GM10847 (cell line): ENCODE data around the gene AUTS2.

Experiments
- POLR2A ChIP-seq: IDR thresholded peaks from 2 replicates; pipeline ENCODE4 v1.6.1; 2011; ENCODE audit not compliant: insufficient read length; ENCODE audit errors: extremely low read depth

The AUTS2 gene

DNA sequence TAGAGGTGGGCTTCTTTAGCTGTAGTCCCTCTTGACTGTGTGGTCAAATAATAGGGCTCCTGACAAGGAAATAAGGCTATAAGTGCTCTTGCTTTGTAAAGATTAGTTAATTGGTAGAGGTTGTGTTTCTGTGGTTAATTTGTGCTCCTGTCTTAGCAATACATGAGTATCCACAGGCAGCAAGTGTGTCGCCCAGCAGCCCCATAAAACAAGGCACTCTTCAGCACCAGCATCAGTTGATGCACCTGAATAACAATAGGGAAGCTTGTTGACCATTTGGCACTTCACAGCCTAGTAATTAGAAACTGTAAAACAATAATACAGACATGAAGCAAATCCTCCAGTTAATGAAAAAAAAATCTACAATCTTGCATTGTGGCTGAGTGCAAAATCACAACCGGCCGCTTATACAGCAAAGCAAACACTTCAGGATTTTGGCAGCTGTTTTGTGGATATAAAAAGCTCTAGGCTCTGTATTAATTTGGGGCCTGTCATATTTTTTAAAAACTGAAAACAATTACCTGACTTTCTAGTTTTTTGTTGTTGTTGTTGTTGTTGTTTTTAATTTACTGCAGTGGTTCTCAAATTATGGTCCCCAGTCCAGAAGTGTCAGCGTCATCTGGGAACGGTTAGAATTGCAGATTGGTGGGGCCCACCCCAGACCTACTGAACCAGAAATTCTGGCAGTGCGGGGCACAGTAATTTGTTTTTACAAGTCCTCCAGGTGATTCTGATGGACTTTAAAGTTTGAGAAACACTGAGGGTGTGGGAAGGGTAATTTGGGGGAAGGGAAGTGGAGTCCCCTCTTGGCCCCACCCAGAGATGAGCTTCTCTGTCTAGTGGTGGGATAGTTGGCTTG is 56.8 kb downstream of the AUTS2 start:
- TF ChIP-seq POLR2A = no peak

DNA sequence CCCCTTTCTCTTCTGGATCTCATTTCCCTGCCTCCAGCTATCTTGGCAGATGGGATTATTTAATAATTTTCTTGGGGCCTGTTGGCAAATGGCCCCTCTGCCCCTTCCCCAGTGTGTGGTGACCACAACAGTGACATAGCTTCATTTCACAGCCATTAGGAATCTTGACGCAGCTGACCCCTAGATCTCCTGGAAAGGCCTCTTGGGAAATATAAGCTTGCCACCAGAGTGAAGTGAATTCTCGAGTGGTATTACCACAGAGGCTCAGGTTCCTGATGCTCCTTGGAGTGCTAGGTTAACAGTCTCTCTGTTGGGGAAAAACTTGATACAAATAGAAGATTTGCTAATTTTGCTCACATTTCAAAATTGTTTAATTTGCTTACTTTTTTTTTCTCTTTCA is 57.8 kb downstream of the AUTS2 start:
- TF ChIP-seq POLR2A = no peak

DNA sequence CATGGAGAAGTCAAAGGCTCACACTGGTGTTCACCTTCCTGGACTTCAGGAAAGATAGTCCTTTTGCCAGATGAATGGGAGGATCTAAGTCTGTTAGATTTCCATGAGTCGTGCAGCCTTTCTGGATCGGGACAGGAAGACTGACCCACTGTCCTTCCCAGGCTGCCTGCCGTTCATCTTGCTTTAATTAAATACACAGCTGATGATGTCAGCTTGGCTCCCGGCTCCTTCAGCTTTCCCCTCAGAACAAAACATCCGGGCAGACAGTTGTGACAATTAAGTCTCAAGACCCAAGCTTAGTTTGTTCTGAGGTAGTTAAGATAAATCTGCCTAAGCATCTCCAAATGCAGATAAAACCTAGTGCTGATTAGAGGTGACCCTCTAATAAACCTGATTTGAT is 58.6 kb downstream of the AUTS2 start:
- no peak for TF ChIP-seq POLR2A

DNA sequence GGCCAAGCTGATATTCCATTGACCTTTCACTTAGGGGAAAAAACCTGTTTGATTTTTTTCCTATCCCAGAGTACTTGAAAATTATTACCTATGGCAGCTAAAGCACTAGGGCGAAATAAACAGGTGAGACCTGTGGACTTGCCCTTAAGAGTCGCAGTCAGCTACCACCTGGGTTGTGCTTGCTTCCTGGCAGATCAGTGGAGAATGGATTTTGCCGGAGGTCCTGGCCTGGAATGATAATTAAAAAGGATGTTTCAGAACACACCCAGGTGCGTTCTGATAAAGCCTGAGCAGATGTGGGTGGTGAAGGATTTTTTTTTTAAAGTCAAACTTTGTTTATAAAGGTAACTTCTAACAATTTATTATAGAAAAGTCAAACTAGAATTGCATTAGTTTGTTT is 59.1 kb downstream of the AUTS2 start:
- no peak for TF ChIP-seq POLR2A

DNA sequence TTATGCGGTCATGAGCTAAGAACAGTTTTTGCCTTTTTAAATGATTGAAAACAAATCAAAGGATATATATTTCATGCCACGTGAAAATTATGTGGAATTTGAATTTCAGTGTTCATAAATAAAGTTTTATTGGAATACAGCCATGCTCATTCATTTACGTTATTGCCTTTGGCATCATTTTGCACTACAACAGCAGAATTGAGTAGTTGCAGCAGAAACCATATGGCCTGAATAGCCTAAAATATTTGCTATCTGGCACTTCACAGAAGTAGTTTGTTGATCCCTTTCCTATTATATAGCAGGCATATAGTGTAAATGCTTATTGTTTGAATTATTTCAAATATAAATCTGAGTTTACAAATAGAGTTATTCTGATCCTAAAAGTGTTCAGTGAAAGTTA is 59.7 kb downstream of the AUTS2 start:
- TF ChIP-seq POLR2A = no peak

DNA sequence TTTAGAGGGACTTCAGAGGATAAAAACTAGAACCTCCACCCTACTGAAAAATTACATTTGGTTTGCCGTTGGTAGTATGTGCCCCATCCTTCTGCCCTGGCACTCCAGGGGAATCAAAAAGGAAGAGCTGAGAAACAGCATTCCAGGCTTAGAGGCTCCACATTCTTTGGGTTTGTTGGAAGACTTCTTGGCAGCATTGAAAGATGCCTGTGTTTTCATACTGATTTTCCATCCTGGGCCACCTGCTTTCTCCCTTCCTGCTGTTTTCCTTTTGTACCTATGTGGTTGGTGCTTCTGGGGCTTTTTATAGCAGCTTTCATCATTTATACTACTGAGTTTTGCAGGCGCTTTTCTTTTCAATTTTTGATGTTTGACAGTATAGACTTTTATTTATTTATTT is 61.7 kb downstream of the AUTS2 start:
- TF ChIP-seq POLR2A = no peak

DNA sequence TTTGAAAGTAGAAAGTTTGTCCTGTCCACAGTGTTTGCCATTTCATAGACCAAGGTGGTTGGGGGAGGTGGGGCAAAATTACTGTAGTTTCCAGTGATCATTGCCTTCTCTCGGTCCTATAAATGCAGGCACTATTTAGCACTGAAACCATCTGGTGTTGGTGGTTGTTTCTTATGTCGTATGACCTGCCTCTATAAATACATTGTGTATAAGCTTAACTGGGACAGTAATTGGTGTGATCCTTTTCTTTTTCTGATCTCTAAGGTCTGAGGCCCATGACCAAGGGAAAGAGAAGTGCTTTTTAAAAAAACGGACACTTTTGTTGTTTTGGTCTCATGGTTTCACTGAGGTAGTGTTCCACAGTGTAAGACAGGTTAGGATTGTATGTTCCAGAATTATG is 63.1 kb downstream of the AUTS2 start:
- TF ChIP-seq POLR2A = no peak

DNA sequence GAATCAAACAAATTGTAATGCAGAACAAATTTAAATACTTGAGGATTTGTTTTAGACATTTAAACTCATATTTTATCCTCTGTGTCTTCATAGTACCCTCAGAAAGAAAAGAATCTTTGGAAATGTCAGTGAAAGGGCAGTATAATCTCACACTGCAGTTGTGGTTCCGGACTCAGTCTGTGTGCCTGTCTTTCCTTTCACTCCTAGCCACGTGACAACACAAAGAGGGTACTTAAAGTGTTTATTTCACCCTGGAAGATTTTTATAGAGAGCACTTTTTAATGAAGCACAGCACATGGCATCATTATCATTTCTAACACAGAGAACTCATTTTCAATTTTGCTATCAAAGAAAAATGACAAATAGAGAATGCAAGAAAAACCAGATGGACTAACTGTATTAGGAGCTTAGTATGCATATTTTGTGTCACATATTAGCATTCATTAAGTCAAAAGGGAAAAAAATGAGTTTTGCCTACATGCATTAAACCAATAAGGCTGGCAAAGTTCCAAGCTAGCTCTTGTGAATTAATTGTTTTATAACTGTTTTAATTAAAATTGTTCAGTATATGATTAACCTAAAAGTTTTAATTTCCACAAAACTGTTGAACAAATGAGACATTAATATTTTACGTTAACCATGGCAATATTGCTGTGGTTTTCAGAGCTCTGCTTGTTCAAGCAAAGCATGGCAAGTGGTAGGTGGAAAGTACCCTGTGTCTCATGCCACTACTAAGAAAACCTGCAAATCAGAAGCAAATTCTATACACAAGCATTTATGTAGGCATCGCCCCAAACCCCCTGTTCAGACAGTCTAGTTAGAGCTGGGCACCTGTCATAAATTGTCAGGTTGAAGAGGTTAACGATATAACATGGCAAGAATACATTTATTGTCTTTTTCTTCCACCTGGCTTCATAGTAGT is 65.9 kb downstream of the AUTS2 start:
- no peak for TF ChIP-seq POLR2A

DNA sequence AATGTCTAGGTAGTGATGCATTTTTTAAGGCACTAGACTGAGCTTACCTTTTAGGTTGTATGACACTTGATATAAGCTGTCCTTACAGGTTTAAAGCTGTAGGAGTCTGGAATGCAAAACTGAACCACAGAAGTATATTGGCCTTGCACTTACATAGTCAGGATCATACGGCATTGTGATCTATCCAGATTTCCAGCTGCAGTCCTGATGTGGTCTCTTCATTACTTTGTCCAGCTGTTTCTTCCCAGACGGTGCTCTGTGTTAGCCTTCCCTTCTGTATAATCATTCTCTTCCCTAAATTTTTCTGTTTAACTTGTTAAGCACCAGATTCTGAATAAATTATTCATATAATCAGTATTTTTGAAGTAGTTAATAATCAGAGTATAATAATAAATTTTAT is 67.1 kb downstream of the AUTS2 start:
- no peak for TF ChIP-seq POLR2A

DNA sequence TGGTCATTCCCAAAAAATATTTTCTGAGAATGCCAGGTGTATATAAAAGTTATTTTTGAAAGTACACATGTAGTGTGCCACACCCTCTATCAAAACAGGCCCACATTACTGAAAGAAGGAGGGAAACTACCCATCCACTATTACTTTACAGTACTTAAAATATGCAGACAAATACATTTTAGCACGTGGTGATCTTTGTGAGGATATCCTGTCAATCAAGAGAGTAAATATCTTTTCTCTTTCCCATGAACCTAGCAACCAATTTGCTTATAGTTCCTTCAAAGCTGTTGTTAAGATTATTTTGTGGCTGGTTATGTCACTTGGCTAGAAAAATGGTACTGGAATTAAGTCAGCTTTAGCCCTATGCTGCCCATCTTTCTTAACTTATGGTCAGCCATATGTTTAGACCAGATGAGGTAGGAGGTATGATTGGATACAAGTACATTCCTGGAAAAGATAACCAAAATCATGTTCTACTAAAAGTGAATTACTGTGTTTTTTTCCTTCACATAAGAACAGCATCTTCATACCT is 70.1 kb downstream of the AUTS2 start:
- TF ChIP-seq POLR2A = no peak

DNA sequence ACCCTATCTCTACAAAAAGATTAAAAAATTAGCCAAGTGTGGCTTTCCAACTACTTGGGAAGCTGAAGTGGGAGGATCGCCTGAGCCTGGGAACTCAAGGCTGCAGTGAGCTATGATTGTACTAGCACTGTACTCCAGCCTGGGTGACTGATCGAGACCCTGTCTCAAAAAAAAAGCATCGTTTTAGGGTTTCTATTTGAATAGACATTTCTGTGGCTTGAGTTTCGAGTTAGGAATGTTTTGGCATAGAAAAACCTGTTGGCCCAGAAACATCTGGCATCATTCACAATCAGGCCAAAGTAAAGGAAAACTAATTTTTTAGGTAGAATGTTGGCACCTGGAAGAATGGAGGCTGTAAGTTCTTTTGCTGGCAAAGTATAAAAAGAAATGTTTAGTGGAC is 72.4 kb downstream of the AUTS2 start:
- no peak for TF ChIP-seq POLR2A

DNA sequence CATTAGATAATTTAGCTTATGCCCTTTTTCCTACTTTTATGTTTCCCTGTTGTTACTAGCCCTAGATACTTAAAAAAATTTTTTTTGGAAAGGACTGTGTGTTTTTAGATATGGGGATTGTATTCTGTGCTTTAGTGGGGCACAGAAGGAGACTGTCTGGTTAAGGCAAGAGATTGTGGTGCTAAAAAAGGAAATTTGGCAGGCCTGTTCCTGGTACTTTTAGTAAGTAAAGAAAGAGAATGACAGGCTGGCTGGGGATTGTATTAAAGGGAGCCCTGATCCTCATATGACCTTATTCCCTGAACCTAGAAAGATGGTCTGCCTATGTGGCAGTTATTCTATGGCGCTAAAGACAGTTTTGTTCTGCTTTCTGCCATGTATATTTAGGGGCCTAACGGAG is 74.8 kb downstream of the AUTS2 start:
- TF ChIP-seq POLR2A = no peak

DNA sequence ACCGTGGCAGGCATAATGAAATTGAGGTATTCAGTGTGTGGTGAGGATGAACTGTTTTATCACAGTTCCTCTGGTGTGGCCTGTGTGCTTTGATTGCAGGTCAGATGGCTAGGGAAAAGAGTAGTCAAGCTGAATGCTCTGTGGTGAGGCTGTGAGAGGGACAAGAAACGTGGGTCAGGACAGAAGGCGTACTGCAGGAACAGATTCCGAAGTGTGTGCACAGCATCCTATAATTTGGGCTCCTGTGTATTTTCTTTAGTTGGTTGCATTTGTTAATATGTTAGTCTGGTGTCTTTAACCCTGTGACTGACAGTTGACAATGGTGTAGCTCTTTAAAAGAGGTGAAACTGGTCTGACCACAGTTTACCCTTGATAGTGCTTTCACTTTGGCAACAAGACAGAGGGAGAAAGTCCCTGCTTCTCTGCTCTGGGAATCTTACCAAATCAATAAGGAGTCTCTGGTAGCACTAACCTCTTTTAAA is 76.5 kb downstream of the AUTS2 start:
- no peak for TF ChIP-seq POLR2A

DNA sequence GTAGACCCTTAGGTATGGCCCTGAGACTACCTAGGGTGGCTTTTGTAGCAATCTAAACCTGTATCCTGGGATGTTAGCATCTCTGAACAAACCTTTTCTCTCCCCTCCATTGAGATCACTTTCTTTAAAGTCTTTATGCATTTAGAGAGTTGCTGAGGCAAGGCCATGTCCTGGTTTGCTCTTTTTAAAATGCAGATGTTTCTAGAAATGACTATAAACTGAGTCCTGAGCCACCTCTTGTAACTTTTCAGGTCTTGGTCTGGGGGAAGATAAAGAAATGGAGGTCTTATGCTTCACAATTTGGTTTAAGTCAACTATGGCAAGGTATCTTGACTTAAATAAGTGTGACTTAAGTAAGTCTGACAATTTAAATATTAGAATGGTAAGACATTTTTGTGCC is 78.0 kb downstream of the AUTS2 start:
- TF ChIP-seq POLR2A = no peak

DNA sequence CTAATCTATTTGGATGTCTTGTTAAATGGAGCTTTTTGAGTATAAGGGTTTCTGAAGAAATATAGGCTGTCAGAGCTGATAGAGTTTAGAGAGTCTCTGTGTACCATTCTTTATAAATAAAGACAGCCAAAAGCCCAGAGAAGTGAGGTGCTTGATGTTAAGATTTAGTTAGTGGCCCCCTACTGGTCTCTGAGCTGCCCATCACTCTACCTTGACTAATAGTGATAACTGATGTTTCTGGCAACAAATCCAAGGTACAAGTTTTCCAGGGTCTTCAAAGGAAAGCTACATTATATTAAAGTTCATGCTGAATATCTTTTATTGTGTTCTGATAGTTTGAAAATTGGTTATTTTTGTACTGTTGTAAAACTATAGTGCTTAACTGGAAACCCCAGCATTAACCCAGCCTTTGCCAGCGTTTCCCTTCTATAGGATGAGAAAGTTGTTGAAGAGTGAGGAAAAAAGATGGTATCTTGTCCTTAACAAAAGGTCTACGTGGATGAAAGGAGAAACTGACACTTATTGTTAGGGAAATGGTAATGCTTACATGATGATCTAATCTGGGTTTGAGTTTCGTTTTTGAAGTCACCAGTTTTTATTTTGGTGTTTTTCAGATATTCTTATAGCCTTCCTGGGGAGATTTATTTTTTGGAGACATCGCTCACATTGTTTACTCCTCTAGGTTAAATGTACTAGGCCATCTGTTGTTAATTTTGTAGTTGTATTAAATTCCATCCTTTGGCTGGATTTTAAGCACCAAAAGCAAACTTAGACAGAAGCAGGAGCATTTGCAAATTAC is 79.0 kb downstream of the AUTS2 start:
- TF ChIP-seq POLR2A = no peak
